Central memory CD4-positive, alpha-beta T cell (primary cell): Measurements from ENCODE around the gene HARBI1.

Experiments used
- DNase-seq: peaks from one replicate; pipeline ENCODE4 v3.0.0; 2022
- total RNA-seq, 3 experiments: gene quantifications; one replicate each; lab custom pipeline; 2026; lab: John Stamatoyannopoulos, UW

The HARBI1 gene, protein sequence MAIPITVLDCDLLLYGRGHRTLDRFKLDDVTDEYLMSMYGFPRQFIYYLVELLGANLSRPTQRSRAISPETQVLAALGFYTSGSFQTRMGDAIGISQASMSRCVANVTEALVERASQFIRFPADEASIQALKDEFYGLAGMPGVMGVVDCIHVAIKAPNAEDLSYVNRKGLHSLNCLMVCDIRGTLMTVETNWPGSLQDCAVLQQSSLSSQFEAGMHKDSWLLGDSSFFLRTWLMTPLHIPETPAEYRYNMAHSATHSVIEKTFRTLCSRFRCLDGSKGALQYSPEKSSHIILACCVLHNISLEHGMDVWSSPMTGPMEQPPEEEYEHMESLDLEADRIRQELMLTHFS
- total RNA-seq = 3.9 to 7.5 (median 6.5) reads per million in 3 experiments

GRCh38 chr11:46617134-46617971, at the start of gene HARBI1, which contains the start of gene ATG13:
Gene HARBI1, minus strand, starts transcription at chr11:46617227. Its CDS starts 990 bp downstream, at chr11:46616237.
Gene ATG13, plus strand, starts transcription at chr11:46617553. Its CDS starts 26,739 bp downstream, at chr11:46644292.
- DNase-seq = peak; percentile 93

GRCh38 chr11:46666516-46666915, 49.5 kb upstream of the HARBI1 start:
- DNase-seq = no peak

- no peak for DNase-seq
Observed at GRCh38 chr11:46665356-46665755, 48.3 kb upstream of the HARBI1 start.

DNA sequence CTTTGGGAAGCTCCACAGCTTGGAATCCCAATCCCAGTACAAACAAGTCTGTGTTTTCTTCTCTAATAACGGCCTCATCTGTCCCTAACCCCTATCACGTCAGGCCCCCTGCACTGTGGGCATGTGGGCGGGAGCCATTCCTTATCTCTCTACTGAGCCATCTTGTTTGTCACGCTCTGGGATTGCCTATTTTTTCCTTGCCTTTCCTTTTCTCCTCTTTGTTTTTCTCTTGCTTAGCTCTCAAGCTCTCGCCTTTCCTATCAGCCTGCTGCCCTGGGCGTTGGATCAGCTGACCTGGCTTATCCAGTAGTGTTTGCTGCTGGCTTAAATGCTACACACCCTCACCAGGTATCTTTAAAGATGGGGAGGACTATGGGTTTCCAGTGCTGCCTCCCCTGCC, 47.6 kb upstream of the HARBI1 start:
- no peak for DNase-seq

GRCh38 chr11:46663277-46663940, 46.4 kb upstream of the HARBI1 start:
- DNase-seq = no peak

DNA sequence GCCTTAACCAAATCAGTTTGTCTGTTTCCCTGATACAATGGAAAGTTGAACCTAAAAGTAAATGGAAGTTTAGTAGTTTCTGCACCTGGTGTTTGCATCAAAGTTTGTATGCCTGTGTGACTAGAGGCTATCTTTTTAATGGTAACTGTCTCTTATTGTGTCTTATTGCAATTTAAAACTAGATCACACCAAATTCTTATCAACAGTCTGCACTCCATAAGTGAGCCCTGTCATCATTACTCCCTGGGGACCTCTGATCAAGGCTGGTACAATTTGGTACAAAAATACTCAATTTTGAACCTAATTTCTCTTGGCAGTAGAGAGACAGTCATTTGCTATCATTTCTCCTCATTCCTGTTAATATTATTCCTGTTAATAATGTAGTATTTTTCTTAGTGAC, 45.3 kb upstream of the HARBI1 start:
- DNase-seq = no peak

DNA sequence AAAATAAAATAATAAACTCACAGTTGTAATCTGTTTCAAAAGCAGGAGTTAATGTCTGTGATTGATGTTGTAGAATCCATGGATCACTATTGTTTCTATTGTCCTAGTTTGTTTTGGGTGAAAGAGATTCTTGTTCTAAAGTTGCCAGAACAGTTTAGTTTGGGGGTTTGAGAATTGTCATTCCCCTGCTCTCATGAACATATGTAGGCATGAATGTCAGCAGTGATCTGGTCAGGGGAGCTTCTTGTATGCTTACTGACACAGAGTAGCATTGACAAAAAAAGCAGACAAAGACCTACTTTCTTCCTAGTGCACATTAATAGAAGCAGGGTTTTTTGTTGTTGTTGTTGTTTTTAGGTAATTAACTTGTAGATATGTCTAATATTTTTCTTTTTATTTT, 44.8 kb upstream of the HARBI1 start:
- DNase-seq = no peak

- no peak for DNase-seq
Observed at GRCh38 chr11:46659908-46660307, 42.9 kb upstream of the HARBI1 start.

DNA sequence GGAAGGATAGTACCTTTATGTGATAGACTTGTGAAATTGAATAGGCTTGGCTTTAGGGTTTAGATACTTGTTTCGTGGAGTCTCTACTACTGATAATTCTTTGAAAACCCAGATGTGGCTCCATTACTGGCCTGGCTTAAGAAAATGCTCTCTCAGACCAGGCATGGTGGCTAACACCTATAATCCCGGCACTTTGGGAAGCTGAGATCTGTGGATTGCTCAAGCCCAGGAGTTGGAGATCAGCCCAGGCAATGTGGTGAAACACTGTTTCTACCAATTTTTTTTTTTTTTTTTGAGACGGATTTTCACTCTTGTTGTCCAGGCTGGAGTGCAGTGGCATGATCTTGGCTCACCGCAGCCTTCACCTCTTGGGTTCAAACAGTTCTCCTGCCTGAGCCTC, 41.2 kb upstream of the HARBI1 start:
- no peak for DNase-seq

DNA sequence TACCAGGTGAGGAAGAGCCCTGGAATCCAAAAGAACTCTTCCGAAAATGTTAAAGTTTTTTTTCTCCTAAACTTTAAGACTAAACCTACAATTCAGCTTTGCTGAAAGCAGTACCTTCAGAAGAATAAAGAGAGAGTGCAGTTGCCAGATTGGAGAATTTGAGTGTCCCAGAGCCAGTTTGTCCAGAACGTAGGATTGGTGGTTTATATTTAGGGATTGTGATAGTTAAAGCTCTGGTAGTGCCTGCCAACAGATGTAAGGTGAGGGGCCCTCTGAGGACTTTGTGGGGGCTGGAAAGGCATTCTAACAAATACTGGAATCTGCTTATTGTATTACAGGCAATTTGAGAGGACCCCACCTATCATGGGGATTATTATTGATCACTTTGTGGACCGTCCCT, 40.2 kb upstream of the HARBI1 start:
- no peak for DNase-seq

DNA sequence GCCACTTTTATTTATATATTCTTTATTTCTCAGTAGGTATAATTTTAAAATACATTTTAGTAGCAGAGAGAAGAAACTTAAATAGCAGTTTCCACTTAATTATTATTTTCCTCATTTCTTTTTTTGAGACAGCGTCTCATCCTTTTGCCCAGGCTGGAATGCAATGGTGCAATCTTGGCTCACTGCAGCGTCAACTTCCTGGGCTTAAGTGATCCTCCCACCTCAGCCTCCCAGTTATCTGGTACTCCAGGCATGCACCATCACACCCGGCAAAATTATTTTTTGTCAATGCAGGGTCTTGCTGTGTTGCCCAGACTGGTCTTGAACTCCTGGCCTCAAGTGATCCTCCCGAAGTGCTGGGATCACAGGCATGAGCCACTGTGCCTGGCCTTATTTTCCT, 38.6 kb upstream of the HARBI1 start:
- DNase-seq = no peak

DNA sequence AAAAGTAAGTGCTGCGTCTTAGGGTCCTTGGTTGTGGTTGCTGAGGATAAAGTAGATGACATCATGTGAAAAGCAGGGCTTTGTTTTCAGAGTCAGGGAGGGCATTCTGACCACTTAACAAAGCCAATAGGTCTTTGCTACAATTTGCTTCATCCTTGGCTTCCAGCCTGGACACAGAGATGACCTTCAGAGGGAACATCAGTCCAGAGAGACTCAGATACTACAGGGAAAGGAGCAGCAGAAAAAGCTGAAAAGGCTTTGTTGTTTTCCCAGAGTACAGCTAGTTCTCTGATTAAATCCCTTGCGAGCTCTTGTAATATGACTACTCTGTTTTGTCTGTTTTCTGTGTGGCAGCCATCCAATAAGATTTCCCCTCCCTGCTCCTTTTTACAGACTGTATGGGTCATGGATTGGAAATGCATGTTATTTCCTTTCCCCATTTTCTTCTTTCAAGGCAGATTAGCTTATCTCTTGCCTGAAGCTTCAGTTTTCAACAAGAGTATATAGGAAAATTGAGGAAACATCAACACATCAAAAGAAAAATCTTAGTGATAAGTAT, 32.2 kb upstream of the HARBI1 start:
- no peak for DNase-seq

- no peak for DNase-seq
Observed at GRCh38 chr11:46643986-46644385, 27.0 kb upstream of the HARBI1 start.

- no peak for DNase-seq
Observed at GRCh38 chr11:46643531-46643930, 26.5 kb upstream of the HARBI1 start.

- no peak for DNase-seq
Observed at GRCh38 chr11:46642627-46643335, 25.8 kb upstream of the HARBI1 start.

DNA sequence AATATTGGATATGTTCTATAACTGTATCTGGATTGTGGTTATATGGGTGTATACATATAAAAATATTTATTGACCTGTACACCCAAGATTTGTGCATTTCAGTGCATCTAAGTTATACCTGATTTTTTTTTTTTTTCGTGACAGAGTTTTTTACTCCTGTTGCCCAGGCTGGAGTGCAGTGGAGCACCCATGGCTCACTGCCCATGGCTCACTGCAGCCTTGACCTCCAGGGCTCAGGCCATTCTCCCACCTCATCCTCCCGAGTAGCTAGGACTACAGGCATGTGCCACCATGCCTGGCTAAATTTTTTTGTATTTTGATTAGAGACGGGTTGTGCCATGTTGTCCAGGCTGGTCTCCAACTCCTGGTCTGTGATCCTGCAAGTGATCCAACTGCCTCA, 24.6 kb upstream of the HARBI1 start:
- DNase-seq = no peak

- DNase-seq = no peak
Observed at GRCh38 chr11:46640036-46640788, 23.2 kb upstream of the HARBI1 start.

- no peak for DNase-seq
Observed at GRCh38 chr11:46639197-46639839, 22.3 kb upstream of the HARBI1 start.

- no peak for DNase-seq
Observed at GRCh38 chr11:46637546-46637945, 20.5 kb upstream of the HARBI1 start.

DNA sequence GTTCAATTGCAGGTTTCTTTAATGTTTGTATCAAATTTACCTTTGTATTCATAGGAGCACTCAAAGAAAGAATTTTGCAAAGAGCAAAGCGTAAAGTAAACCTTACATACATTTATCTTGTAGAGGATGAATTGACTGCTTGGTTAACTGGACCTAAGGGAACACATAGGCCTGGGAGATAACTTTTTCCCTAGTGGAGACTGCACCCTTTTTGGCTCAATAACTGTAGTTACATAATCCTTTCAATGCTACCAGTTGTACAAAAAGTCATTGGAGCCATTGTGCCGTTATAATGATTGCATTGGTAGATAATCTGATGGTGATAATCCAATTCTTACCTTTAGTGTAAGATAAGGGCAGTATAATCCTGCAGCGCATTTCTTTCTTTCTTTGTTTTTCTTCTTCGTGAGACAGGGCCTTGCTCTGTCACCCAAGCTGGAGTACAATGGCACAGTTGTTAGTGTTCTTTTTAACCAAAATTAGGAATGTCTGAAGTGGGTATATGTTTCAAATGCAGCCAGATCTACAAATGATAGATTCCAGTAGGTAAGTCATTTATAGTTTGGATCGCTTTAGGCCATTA, 18.6 kb upstream of the HARBI1 start:
- no peak for DNase-seq
